ENCODE data around the gene MARCO. TPM values are rescaled to one million over a fixed set of nuclear protein-coding genes. Genes with fewer than 3 reads are reported as not detected.
A peak's percentile ranks its signal among the peaks of the same experiment; 100 is the strongest.

The MARCO gene
- total RNA-seq, 1 experiment from 2014 or later, result 0.43 TPM

DNA sequence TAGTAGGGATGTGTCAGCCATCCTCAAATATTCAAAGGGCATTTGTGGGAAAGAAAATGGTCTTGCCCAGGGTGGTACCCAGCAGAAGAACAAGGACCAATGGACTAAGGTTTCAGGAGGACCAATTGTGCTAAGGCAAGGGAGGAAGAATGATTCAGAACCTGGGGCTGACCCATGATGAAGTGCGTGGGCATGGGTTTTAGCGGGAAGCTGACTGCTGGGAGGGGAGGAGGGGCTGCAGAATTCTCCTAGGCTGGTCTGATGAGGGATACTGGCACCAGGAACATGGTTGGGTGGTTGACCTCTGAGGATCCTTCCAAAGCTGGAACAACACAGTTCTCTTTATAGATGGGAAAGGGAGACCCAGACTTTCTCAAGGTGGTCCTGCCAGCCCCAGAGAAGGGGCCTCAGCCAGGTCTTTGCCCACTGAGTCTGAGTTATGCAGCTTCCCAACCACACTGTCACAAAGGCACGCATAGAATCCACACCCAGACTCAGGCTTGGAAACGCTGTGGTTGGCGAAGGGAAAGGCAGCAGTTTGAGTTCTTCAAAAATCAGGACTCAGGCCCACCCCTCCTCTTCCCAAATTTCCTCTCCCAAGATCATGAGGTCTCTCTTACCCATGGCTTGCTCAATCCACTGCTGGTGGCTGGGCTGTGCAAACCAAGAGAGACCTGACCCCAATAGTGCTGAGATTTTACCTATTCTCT, 37.3 kb downstream of the MARCO start:
- Mint-ChIP-seq H3K36me3 (ENCODE audit: insufficient read depth, unreplicated experiment) (no peaks in the 10 kb centered on the region), H3K4me3 (ENCODE audit: unreplicated experiment) (no peak overlapping the region), H3K27me3 (ENCODE audit: insufficient read depth, unreplicated experiment) (peaks cover 14% of the 10 kb centered on the region), H3K9me3 (ENCODE audit: unreplicated experiment) (no peaks in the 10 kb centered on the region), H3K27ac (ENCODE audit: unreplicated experiment) (no peak overlapping the region), H3K4me1 (ENCODE audit: low read depth, unreplicated experiment) (no peaks in the 10 kb centered on the region)
- intact Hi-C loops (cut with micrococcal nuclease; ENCODE audit: unreplicated experiment), result no loop called here
- Histone ChIP-seq H3K9me3 (no peaks in the 10 kb centered on the region), H3K4me1 (no peaks in the 10 kb centered on the region), H3K27me3 (replicated peaks; ENCODE audit: control insufficient read depth, insufficient read depth, low read length) (no peaks in the 10 kb centered on the region), H3K36me3 (ENCODE audit: control insufficient read depth, insufficient read depth, low read length) (no peaks in the 10 kb centered on the region), H3K4me3 (ENCODE audit: low read depth, low read length) (no peak overlapping the region)
- ChIA-PET CTCF (no interaction called here), POLR2A (no interaction called here)
- TF ChIP-seq, protein P1, sequence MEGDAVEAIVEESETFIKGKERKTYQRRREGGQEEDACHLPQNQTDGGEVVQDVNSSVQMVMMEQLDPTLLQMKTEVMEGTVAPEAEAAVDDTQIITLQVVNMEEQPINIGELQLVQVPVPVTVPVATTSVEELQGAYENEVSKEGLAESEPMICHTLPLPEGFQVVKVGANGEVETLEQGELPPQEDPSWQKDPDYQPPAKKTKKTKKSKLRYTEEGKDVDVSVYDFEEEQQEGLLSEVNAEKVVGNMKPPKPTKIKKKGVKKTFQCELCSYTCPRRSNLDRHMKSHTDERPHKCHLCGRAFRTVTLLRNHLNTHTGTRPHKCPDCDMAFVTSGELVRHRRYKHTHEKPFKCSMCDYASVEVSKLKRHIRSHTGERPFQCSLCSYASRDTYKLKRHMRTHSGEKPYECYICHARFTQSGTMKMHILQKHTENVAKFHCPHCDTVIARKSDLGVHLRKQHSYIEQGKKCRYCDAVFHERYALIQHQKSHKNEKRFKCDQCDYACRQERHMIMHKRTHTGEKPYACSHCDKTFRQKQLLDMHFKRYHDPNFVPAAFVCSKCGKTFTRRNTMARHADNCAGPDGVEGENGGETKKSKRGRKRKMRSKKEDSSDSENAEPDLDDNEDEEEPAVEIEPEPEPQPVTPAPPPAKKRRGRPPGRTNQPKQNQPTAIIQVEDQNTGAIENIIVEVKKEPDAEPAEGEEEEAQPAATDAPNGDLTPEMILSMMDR (IDR thresholded peaks at IDR 0.05; ENCODE audit: insufficient read depth in 1 of 2, low read depth in 1 of 2, low read length in 1 of 2, severe bottlenecking in 1 of 2, unreplicated experiment in 1 of 2), result no peak
- no peak for DNase-seq
- BruUV-seq (replicated peaks), result no TSS peak

DNA sequence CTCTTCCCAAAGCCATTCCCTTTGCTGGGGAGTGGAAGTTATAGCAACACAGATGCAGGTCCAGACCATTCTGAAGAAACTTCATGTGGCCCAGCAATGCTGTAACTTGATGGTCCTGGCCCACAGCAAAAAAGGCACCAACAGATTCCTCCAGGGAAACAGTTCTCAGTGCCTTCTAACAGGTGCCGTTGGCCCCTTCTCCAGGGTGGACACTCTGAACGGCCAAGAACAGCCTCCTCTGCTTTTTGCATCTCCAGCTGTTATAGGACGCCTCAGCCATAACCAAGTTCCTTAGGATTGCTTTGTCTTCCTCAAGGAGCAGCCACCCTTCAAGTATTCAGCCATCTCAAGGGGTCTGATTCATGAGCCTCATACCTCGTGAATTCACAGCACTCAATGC, 38.0 kb downstream of the MARCO start:
- peak in 1 of 2 experiments; percentile 23 for DNase-seq
- Histone ChIP-seq H3K27me3 (replicated peaks; ENCODE audit: control insufficient read depth, insufficient read depth, low read length) (no peaks in the 10 kb centered on the region), H3K4me1 (no peaks in the 10 kb centered on the region), H3K36me3 (ENCODE audit: control insufficient read depth, insufficient read depth, low read length) (no peaks in the 10 kb centered on the region), H3K4me3 (ENCODE audit: low read depth, low read length) (no peak overlapping the region), H3K9me3 (no peaks in the 10 kb centered on the region)
- Mint-ChIP-seq H3K9me3 (ENCODE audit: unreplicated experiment) (no peaks in the 10 kb centered on the region), H3K4me1 (ENCODE audit: low read depth, unreplicated experiment) (no peaks in the 10 kb centered on the region), H3K4me3 (ENCODE audit: unreplicated experiment) (no peak overlapping the region), H3K36me3 (ENCODE audit: insufficient read depth, unreplicated experiment) (no peaks in the 10 kb centered on the region), H3K27ac (ENCODE audit: unreplicated experiment) (no peak overlapping the region), H3K27me3 (ENCODE audit: insufficient read depth, unreplicated experiment) (peaks cover 16% of the 10 kb centered on the region)
- TF ChIP-seq, protein P1 (IDR thresholded peaks at IDR 0.05; ENCODE audit: insufficient read depth in 1 of 2, low read depth in 1 of 2, low read length in 1 of 2, severe bottlenecking in 1 of 2, unreplicated experiment in 1 of 2), result no peak
- intact Hi-C loops (cut with micrococcal nuclease; ENCODE audit: unreplicated experiment), result no loop called here
- CTCF ChIA-PET, result no interaction called here
- POLR2A ChIA-PET, result no interaction called here
- BruUV-seq (replicated peaks), result no TSS peak

- intact Hi-C loops (cut with micrococcal nuclease; ENCODE audit: unreplicated experiment), result no loop called here
- no peaks in the 10 kb centered on the region for H3K36me3 Mint-ChIP-seq (ENCODE audit: insufficient read depth, unreplicated experiment)
- TF ChIP-seq, protein P1 (IDR thresholded peaks at IDR 0.05; ENCODE audit: insufficient read depth in 1 of 2, low read depth in 1 of 2, low read length in 1 of 2, severe bottlenecking in 1 of 2, unreplicated experiment in 1 of 2), result no peak
- H3K9me3 Mint-ChIP-seq (ENCODE audit: unreplicated experiment), result no peaks in the 10 kb centered on the region
- H3K4me3 ChIP-seq (ENCODE audit: low read depth, low read length), result no peak overlapping the region
- POLR2A ChIA-PET, result no interaction called here
- H3K27me3 ChIP-seq (replicated peaks; ENCODE audit: control insufficient read depth, insufficient read depth, low read length), result no peaks in the 10 kb centered on the region
- CTCF ChIA-PET, result no interaction called here
- H3K4me1 ChIP-seq, result no peaks in the 10 kb centered on the region
- H3K4me1 Mint-ChIP-seq (ENCODE audit: low read depth, unreplicated experiment), result no peaks in the 10 kb centered on the region
- no peak overlapping the region for H3K4me3 Mint-ChIP-seq (ENCODE audit: unreplicated experiment)
- H3K27ac Mint-ChIP-seq (ENCODE audit: unreplicated experiment), result no peak overlapping the region
- H3K9me3 ChIP-seq, result no peaks in the 10 kb centered on the region
- BruUV-seq (replicated peaks), result no TSS peak
- no peak for DNase-seq
- H3K36me3 ChIP-seq (ENCODE audit: control insufficient read depth, insufficient read depth, low read length), result no peaks in the 10 kb centered on the region
- peaks cover 12% of the 10 kb centered on the region for H3K27me3 Mint-ChIP-seq (ENCODE audit: insufficient read depth, unreplicated experiment)
Measured at GRCh38 chr2:118980573-118980972, 38.6 kb downstream of the MARCO start.
